Activated CD4-positive, alpha-beta T cell treated with anti-CD3 and anti-CD28 coated beads, Interleukin-2, amount 50 U/mL, for 24 hours (primary cell): ENCODE results near the gene TMEM171.

Experiments used
- DNase-seq, 2 donors: peaks; one replicate each; pipeline ENCODE4 v3.0.0-alpha.2; 2020; ENCODE audit warnings: low read depth in 1 of 2, low spot score in 1 of 2

Gene TMEM171

GRCh38 chr5:73119451-73120157 lies 771 bp upstream of the TMEM171 start:
- DNase-seq: no peak

DNA sequence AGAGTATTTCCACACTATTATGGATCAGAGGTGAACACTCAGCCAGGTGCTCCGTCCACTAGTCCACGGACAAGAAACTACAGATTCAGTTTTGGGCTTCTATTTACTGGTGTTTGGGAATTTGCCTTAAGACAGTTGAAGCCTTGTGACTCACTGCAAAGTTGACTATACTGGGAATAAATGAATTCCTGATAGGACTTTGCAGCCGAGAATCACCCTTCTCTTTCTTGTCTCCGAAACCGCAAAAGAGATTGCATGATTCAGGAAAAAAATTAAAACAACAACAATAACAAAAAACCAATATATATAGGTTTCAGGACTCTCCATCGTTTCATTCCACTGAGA lies 716 bp downstream of the TMEM171 start:
- no peak for DNase-seq

GRCh38 chr5:73122875-73123810 lies 2.8 kb downstream of the TMEM171 start:
- no peak for DNase-seq

GRCh38 chr5:73125289-73125688 lies 4.9 kb downstream of the TMEM171 start:
- DNase-seq: no peak

DNA sequence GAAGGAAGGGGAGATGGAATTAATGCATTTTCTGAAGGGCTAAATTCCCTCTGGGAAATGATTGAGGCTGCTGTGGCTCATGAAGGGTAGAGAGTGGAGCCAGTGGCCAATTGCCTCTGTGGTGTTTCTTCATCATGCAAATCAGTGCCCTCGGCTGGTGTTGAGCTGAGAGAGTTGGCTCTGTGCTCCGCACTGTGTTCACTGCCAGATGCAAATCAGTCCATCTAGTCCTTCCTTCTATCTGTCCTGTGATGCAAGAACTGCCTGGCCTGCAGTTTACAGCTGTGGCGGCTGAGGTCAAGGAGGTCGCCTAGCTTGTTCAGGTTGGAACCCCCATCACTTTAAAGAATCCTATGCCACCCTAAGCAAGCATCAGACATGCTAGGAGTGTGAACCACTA lies 6.0 kb downstream of the TMEM171 start:
- no peak for DNase-seq

GRCh38 chr5:73126957-73127356 lies 6.6 kb downstream of the TMEM171 start:
- no peak for DNase-seq

DNA sequence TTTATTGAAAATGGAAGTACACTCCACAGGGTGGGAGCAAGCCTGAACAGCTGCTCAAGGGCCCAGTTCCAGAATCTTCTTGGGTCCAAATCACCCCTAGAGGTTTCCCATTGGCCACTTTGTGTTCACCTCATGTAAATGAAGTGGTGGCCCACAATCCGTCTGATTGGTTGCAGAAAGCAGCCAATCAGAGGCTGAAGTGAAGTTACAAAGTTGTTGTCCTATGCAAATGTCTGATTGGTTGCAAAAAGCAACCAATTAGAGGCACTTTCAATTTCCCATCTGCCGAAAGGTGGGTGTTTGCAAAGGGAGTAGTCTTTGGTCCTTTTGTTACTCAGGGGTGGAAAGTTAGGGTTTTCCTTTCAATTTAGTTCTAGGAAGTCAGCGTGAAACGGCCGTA lies 8.8 kb downstream of the TMEM171 start:
- DNase-seq: no peak

GRCh38 chr5:73130811-73131210 lies 10.4 kb downstream of the TMEM171 start:
- no peak for DNase-seq

DNA sequence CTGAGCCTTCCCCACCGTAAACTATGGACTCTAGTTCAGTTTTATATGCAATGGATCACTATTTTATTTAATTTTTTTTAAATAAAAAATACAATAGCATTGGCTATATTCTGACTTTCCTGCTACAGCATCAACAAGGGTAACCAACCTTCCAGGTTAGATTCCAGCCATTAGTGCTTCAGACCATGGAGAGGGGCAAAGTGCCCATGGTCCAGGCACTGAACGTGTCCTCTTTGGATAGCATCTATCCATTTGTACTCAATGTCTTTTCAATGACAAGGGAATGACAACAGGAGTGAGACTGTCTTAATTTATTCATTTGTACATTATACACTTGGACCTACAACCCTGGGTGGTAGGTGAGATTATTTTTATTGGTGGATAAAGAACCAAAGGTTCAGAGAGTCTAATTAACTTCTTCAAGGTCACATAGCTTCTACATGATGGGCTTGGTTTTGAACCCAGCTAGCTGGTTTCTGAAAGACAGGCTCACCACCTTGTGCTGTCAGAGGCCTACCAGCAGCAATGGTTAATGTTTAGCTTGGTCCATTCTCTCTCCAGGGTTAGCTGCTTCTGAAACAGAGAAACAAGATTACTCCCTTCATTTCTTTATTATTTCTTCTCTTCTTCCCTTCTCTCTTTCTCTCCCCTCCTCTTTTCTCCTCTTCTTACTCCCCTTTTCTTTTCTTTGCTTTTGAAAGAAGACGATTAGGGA lies 11.5 kb downstream of the TMEM171 start:
- DNase-seq: no peak

DNA sequence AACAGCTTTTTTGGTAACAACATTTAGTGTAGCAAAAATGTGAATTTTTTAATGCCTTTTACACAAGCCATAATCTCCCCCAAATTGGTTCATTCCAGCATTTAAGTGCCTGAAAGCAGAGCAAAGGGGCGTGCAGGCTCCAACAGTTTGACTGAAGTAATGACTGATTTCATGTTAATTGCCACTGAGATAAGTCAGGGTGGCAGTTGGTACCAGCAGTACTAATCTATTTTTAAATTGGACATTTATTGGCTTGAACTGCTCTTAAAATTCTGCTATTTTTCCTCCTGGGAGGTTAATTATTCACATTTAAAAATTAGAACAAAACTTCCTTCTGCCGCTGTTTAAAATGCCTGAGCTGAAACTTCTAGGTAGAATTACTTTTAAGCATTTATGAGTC lies 12.4 kb downstream of the TMEM171 start:
- no peak for DNase-seq

- no peak for DNase-seq
These were observed 14.6 kb downstream of the TMEM171 start for GRCh38 chr5:73135021-73135420.

- no peak for DNase-seq
These were observed 15.2 kb downstream of the TMEM171 start for GRCh38 chr5:73135429-73136054.

DNA sequence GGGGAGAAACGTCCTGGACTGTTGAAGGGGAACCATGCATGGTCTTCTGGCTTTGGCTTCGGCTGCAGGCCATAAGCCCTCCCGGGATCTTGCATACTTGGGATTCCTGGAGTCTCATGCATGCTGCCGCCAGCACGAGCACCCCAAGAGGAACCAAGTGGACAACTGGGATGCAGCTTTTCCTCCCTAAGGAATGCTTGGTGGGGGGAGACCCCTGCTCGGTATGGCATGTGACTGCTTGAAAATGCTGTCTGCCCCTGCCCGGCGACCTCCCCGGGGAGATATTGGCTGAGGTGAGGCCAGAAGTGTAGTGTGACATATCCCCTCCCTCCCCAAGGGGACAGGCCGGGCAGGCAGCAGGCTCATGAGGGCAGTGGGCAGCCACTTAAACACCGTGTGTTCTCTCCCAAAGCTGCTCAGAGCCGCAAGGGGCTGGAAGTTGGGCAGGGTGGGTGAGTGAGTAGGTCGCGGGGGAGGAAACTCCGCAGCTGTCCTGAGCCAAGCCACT lies 15.7 kb downstream of the TMEM171 start:
- no peak for DNase-seq

DNA sequence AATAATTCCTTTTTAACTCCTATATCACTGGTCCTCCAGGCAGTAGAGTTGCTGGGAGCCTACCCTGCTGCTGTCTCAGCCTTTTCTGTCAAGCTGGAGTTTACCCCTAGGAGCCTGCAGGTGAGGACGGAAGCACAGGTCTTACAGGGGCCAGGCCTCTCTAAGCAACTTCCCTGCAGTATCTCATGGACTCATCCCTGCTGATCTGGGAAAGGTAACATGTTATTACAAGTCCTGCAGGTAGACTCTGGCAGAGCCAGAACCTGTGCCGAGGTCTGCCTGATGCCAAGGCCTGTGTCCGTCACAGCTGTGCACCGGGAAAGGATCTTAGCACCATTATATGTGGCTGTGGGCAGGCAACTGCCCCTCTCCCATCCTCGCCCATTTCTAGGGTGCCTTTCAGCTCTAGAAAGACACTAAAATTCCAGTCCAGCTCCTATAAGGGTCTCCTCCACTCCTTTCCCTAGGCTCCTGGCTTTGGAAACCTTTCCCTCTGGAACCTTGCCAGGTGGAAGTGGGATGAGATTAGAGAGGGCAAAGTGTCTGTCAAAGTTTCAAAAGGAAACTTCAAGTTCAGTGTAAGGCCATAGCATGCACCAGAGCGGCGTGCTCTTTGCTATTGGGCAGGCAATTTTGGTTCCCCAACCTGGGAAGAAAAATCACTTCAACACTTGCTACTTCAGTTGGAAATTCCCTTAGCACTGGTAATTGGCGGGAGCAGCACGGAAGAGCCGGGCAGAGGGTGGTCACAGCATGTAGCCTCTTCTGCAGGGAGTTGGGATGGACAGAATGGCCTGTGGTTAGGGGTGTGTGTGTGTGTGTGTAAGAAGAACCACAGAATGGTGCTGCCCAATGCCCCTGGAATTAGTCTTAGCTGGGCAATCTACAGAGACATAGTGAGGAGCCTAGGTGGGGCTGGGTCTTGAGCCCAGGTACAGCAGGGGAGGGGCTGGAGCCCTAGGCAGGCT lies 17.5 kb downstream of the TMEM171 start:
- DNase-seq: no peak

GRCh38 chr5:73139485-73139884 lies 19.1 kb downstream of the TMEM171 start:
- DNase-seq: no peak

DNA sequence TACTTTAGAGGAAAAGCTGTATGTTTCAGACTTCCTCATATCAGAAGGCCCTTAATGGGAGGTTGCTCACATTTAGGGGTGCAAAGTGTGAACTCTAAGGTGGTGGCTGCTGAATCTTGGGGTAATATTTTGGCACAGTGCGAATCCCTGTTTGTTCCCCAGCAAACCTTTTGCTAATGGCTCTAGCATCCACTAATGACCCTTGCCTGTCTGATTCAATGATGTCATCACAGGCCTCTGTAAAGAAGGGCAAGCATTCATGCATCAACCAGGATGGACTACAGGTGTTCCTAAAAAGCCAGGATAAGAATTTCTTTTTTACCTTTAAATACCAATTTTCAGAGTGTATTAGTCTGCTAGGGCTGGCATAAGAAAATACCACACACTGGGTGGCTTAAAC lies 20.4 kb downstream of the TMEM171 start:
- no peak for DNase-seq

DNA sequence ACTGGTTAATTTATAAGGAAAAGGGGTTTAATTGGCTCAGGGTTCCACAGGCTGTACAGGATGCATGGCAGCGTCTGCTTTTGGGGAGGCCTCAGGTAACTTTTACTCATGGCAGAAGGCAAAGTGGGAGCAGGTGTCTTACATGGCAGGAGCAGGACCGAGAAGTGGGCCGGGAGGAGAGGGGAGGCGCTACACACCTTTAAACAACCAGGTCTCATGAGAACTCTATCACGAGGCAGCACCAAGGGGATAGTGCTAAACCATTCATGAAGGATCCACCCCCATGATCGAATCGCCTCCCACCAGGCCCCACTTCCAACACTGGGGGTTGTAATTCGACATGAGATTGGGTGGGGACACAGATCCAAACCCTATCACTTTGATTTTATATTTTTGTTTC lies 21.7 kb downstream of the TMEM171 start:
- DNase-seq: no peak

DNA sequence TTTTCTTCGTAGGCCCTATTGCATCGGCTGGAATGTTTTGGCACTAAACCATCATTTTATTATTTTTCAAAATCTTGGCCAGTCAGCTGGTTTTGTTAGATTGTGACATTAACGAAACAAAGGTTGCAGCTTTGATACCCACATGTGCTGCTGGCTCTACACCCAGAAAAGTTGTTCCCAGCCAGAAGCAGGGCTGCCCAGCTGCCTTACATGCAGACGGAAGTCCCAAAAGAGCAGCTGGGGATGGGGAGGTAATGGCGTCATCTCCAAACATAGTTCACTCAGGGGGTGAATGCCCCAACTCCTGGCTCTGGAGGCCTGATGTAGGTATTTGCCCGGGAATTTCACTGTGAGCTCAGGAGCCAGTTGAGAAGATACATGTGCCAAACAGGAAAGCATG lies 23.3 kb downstream of the TMEM171 start:
- no peak for DNase-seq

- DNase-seq: no peak
These were observed 29.2 kb downstream of the TMEM171 start for GRCh38 chr5:73149540-73149939.

- no peak for DNase-seq
These were observed 30.5 kb downstream of the TMEM171 start for GRCh38 chr5:73150876-73151275.
